ENCODE measurements around the gene RAMP2. TPM values are rescaled to one million over a fixed set of nuclear protein-coding genes. Genes with fewer than 3 reads are reported as not detected.

RAMP2 gene
- total and polyA plus RNA-seq, 2 of the 13 experiments (the other 11 are each of a cell fraction or from before 2014, with no cell fraction given), result 1.4 to 5.2 TPM

DNA sequence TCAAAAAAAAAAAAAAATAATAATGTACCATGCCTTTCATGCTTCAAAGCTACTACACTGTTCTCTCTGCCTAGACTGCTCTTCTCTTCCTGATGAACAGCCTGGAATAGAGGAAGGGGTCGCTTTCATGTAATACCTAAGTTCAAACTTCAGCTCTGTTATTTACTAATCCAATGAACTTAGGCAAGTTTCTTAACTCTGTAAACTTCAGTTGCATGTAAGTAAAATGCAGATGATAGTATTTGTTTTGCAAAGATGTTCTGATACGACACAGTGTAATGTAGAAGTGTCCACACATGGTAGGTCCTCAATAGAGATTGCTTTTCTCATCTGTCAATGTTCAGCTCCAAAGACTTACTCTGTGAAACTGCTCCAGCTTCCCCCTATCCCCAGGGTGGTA lies 30.9 kb downstream of the RAMP2 start (continued):
- TF ChIP-seq, protein P1, sequence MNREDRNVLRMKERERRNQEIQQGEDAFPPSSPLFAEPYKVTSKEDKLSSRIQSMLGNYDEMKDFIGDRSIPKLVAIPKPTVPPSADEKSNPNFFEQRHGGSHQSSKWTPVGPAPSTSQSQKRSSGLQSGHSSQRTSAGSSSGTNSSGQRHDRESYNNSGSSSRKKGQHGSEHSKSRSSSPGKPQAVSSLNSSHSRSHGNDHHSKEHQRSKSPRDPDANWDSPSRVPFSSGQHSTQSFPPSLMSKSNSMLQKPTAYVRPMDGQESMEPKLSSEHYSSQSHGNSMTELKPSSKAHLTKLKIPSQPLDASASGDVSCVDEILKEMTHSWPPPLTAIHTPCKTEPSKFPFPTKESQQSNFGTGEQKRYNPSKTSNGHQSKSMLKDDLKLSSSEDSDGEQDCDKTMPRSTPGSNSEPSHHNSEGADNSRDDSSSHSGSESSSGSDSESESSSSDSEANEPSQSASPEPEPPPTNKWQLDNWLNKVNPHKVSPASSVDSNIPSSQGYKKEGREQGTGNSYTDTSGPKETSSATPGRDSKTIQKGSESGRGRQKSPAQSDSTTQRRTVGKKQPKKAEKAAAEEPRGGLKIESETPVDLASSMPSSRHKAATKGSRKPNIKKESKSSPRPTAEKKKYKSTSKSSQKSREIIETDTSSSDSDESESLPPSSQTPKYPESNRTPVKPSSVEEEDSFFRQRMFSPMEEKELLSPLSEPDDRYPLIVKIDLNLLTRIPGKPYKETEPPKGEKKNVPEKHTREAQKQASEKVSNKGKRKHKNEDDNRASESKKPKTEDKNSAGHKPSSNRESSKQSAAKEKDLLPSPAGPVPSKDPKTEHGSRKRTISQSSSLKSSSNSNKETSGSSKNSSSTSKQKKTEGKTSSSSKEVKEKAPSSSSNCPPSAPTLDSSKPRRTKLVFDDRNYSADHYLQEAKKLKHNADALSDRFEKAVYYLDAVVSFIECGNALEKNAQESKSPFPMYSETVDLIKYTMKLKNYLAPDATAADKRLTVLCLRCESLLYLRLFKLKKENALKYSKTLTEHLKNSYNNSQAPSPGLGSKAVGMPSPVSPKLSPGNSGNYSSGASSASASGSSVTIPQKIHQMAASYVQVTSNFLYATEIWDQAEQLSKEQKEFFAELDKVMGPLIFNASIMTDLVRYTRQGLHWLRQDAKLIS (CRISPR knock-in tag; IDR thresholded peaks at IDR 0.05), result no peak
- TF ChIP-seq SIX4 (CRISPR knock-in tag; IDR thresholded peaks at IDR 0.05) (no peak), ZEB1 (IDR thresholded peaks at IDR 0.05; ENCODE audit: insufficient replicate concordance, low read depth) (no peak), NFRKB (IDR thresholded peaks at IDR 0.05) (no peak), ZNF205 (CRISPR knock-in tag; IDR thresholded peaks at IDR 0.05) (peak; percentile 41; the same call in 1 of the 2 replicates), ERF (CRISPR knock-in tag; IDR thresholded peaks at IDR 0.05) (no peak; the same call in 1 of the 2 replicates), KAT2B (IDR thresholded peaks at IDR 0.05; ENCODE audit: borderline replicate concordance, low read depth, low read length) (no peak), FOSL1 (CRISPR knock-in tag; IDR thresholded peaks at IDR 0.05; ENCODE audit: borderline replicate concordance) (no peak), ZNF605 (CRISPR knock-in tag; IDR thresholded peaks at IDR 0.05) (no peak), ZFP82 (CRISPR knock-in tag; IDR thresholded peaks at IDR 0.05; ENCODE audit: borderline replicate concordance) (no peak), SAFB2 (CRISPR knock-in tag; IDR thresholded peaks at IDR 0.05; ENCODE audit: borderline replicate concordance, low read depth) (no peak), SMAD1 (CRISPR knock-in tag; IDR thresholded peaks at IDR 0.05; ENCODE audit: borderline replicate concordance, low read depth) (no peak), WIZ (CRISPR knock-in tag; IDR thresholded peaks at IDR 0.05) (no peak)
- TF ChIP-seq, protein P2, sequence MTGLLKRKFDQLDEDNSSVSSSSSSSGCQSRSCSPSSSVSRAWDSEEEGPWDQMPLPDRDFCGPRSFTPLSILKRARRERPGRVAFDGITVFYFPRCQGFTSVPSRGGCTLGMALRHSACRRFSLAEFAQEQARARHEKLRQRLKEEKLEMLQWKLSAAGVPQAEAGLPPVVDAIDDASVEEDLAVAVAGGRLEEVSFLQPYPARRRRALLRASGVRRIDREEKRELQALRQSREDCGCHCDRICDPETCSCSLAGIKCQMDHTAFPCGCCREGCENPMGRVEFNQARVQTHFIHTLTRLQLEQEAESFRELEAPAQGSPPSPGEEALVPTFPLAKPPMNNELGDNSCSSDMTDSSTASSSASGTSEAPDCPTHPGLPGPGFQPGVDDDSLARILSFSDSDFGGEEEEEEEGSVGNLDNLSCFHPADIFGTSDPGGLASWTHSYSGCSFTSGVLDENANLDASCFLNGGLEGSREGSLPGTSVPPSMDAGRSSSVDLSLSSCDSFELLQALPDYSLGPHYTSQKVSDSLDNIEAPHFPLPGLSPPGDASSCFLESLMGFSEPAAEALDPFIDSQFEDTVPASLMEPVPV (CRISPR knock-in tag; IDR thresholded peaks at IDR 0.05), result no peak
- TF ChIP-seq, protein P3, sequence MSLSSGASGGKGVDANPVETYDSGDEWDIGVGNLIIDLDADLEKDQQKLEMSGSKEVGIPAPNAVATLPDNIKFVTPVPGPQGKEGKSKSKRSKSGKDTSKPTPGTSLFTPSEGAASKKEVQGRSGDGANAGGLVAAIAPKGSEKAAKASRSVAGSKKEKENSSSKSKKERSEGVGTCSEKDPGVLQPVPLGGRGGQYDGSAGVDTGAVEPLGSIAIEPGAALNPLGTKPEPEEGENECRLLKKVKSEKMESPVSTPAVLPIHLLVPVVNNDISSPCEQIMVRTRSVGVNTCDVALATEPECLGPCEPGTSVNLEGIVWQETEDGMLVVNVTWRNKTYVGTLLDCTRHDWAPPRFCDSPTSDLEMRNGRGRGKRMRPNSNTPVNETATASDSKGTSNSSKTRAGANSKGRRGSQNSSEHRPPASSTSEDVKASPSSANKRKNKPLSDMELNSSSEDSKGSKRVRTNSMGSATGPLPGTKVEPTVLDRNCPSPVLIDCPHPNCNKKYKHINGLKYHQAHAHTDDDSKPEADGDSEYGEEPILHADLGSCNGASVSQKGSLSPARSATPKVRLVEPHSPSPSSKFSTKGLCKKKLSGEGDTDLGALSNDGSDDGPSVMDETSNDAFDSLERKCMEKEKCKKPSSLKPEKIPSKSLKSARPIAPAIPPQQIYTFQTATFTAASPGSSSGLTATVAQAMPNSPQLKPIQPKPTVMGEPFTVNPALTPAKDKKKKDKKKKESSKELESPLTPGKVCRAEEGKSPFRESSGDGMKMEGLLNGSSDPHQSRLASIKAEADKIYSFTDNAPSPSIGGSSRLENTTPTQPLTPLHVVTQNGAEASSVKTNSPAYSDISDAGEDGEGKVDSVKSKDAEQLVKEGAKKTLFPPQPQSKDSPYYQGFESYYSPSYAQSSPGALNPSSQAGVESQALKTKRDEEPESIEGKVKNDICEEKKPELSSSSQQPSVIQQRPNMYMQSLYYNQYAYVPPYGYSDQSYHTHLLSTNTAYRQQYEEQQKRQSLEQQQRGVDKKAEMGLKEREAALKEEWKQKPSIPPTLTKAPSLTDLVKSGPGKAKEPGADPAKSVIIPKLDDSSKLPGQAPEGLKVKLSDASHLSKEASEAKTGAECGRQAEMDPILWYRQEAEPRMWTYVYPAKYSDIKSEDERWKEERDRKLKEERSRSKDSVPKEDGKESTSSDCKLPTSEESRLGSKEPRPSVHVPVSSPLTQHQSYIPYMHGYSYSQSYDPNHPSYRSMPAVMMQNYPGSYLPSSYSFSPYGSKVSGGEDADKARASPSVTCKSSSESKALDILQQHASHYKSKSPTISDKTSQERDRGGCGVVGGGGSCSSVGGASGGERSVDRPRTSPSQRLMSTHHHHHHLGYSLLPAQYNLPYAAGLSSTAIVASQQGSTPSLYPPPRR (CRISPR knock-in tag; IDR thresholded peaks at IDR 0.05; ENCODE audit: borderline replicate concordance), result 0 out of 2 replicates have a peak, but pooled peaks have one; percentile 20
- TF ChIP-seq, protein P4, sequence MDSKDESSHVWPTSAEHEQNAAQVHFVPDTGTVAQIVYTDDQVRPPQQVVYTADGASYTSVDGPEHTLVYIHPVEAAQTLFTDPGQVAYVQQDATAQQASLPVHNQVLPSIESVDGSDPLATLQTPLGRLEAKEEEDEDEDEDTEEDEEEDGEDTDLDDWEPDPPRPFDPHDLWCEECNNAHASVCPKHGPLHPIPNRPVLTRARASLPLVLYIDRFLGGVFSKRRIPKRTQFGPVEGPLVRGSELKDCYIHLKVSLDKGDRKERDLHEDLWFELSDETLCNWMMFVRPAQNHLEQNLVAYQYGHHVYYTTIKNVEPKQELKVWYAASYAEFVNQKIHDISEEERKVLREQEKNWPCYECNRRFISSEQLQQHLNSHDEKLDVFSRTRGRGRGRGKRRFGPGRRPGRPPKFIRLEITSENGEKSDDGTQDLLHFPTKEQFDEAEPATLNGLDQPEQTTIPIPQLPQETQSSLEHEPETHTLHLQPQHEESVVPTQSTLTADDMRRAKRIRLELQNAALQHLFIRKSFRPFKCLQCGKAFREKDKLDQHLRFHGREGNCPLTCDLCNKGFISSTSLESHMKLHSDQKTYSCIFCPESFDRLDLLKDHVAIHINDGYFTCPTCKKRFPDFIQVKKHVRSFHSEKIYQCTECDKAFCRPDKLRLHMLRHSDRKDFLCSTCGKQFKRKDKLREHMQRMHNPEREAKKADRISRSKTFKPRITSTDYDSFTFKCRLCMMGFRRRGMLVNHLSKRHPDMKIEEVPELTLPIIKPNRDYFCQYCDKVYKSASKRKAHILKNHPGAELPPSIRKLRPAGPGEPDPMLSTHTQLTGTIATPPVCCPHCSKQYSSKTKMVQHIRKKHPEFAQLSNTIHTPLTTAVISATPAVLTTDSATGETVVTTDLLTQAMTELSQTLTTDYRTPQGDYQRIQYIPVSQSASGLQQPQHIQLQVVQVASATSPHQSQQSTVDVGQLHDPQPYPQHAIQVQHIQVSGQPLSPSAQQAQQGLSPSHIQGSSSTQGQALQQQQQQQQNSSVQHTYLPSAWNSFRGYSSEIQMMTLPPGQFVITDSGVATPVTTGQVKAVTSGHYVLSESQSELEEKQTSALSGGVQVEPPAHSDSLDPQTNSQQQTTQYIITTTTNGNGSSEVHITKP (CRISPR knock-in tag; IDR thresholded peaks at IDR 0.05; ENCODE audit: low read depth), result no peak
